ENCODE measurements around the gene DPP7. TPM values are rescaled to one million over a fixed set of nuclear protein-coding genes. Genes with fewer than 3 reads are reported as not detected.
"Not testable (repeated sequence)": the region's sequence is repeated elsewhere in the genome, so short reads cannot be mapped to it uniquely, and the experiment has no call there.

Gene DPP7
- total and polyA plus RNA-seq, 4 experiments from 2014 or later: 135 to 362 (median 282) TPM

- peaks cover 14% of the 10 kb centered on the region for H3K4me1 ChIP-seq (ENCODE audit: insufficient read depth, low read length)
- H3K36me3 Mint-ChIP-seq; H3K27ac ChIP-seq (ENCODE audit: low read depth, low read length): not testable (repeated sequence)
Measured at GRCh38 chr9:137118092-137118603, 3.6 kb upstream of the DPP7 start.

DNA sequence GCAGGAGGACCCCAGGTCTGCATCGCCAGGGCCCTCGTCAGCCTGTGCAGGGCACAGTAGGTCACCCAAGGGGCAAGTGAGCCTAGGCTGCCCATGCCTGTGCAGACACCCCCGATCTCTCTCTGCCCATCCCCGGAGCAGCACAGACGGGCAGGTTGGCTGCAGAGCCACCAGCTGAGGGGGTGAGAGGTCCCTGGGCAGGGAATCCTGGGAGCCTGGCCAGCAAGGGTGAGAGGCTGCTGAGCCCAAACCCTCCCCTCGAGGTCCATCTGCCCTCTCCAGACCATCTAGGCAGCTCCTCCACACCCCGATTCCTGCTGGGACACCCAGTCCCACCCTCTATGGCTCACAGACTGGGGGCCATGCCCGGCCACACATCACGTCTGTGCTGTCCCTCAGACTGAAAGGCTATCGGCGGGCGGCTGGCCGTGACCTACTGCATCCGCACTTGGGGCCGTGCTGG, 2.8 kb upstream of the DPP7 start:
- Histone ChIP-seq H3K9me3 (ENCODE audit: control insufficient read depth in 1 of 2, low read length in 2 of 2) (no peaks in the 10 kb centered on the region), H3K36me3 (ENCODE audit: insufficient read depth, low read length) (no peaks in the 10 kb centered on the region), H3K4me3 (ENCODE audit: low read length in 2 of 2) (no peak overlapping the region), H3K27ac (ENCODE audit: low read depth, low read length) (no peak overlapping the region), H3K4me1 (ENCODE audit: insufficient read depth, low read length) (peaks cover 16% of the 10 kb centered on the region), H3K27me3 (ENCODE audit: insufficient read depth, low read length) (no peaks in the 10 kb centered on the region)
- Mint-ChIP-seq H3K36me3 (no peaks in the 10 kb centered on the region), H3K9me3 (peaks cover 0 to 2% (median 0%) of the 10 kb centered on the region in 8 donors), H3K4me1 (peaks cover 0 to 22% (median 2%) of the 10 kb centered on the region in 4 donors), H3K27me3 (no peaks in the 10 kb centered on the region), H3K4me3 (peak overlapping the region in 1 of 8 donors; percentile 49), H3K27ac (peak overlapping the region in 2 of 7 donors; percentile 35 to 48)
- CTCF ChIA-PET (ENCODE audit: partially characterized antibody): interaction anchor here (0.7 to 4.4 kb wide), 5 partner anchors 109 to 354 kb away, joined by 3 to 33 read pairs (median 5); partner anchors contain the start of genes CYSRT1, NELFB, RNF224 and SLC34A3
- intact Hi-C loops (cut with micrococcal nuclease): no loop called here
- POLR2A ChIA-PET (ENCODE audit: partially characterized antibody): no interaction called here
- DNase-seq: no peak

More at GRCh38 chr9:137118092-137118603, 3.6 kb upstream of the DPP7 start:
- Mint-ChIP-seq H3K4me1 (peaks cover 0 to 18% (median 5%) of the 10 kb centered on the region in 4 donors), H3K27ac (peak overlapping the region in 1 of 7 donors; percentile 48)
- not testable (repeated sequence) for H3K27me3 Mint-ChIP-seq; H3K4me3 ChIP-seq (ENCODE audit: low read length in 2 of 2); H3K9me3 Mint-ChIP-seq; H3K27me3 ChIP-seq (ENCODE audit: insufficient read depth, low read length); H3K9me3 ChIP-seq (ENCODE audit: control insufficient read depth in 1 of 2, low read length in 2 of 2); DNase-seq; H3K4me3 Mint-ChIP-seq; H3K36me3 ChIP-seq (ENCODE audit: insufficient read depth, low read length)
- POLR2A ChIA-PET (ENCODE audit: partially characterized antibody): interaction anchor here (1.3 to 1.6 kb wide), 2 partner anchors 12 to 22 kb away, joined by 3 to 4 read pairs; no protein-coding TSS in a partner anchor
- intact Hi-C loops (cut with micrococcal nuclease): loop anchor here (1.0 kb wide), 3 partner anchors 105 to 118 kb away; partner anchors contain the start of gene RNF224
- CTCF ChIA-PET (ENCODE audit: partially characterized antibody): interaction anchor here (0.6 to 4.4 kb wide), 12 partner anchors 28 to 355 kb away, joined by 3 to 33 read pairs (median 3); partner anchors contain the start of genes CYSRT1, NELFB, RNF224 and SAPCD2

DNA sequence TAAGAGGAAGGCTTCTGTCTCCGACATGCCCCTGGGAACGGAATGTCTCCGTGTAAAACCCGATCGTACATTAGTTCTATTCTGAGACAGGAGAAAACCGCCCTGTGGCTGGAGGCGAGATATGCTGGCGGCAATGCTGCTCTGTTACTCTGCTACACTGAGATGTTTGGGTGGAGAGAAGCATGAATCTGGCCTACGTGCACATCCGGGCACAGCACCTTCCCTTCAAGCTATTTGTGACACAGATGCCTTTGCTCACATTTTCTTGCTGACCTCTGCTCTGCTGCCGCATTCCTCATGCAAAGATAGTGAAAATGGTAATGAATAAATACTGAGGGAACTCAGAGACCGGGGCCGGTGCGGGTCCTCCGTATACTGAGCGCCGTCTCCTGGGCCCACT, 2.2 kb upstream of the DPP7 start:
- no peaks in the 10 kb centered on the region for H3K36me3 ChIP-seq (ENCODE audit: insufficient read depth, low read length)
- CTCF ChIA-PET (ENCODE audit: partially characterized antibody): no interaction called here
- Mint-ChIP-seq H3K4me3 (peak overlapping the region in 3 of 8 donors; percentile 25 to 49 (median 49)), H3K4me1 (peaks cover 0 to 17% (median 2%) of the 10 kb centered on the region in 4 donors), H3K9me3 (peaks cover 0 to 2% (median 0%) of the 10 kb centered on the region in 8 donors), H3K27ac (peak overlapping the region in 2 of 7 donors; percentile 28 to 35), H3K27me3 (no peaks in the 10 kb centered on the region), H3K36me3 (no peaks in the 10 kb centered on the region)
- no peaks in the 10 kb centered on the region for H3K27me3 ChIP-seq (ENCODE audit: insufficient read depth, low read length)
- H3K4me1 ChIP-seq (ENCODE audit: insufficient read depth, low read length): peaks cover 16% of the 10 kb centered on the region
- no peak overlapping the region for H3K4me3 ChIP-seq (ENCODE audit: low read length in 2 of 2)
- no peak for DNase-seq
- intact Hi-C loops (cut with micrococcal nuclease): no loop called here
- no peak overlapping the region for H3K27ac ChIP-seq (ENCODE audit: low read depth, low read length)
- POLR2A ChIA-PET (ENCODE audit: partially characterized antibody): no interaction called here
- no peaks in the 10 kb centered on the region for H3K9me3 ChIP-seq (ENCODE audit: control insufficient read depth in 1 of 2, low read length in 2 of 2)

DNA sequence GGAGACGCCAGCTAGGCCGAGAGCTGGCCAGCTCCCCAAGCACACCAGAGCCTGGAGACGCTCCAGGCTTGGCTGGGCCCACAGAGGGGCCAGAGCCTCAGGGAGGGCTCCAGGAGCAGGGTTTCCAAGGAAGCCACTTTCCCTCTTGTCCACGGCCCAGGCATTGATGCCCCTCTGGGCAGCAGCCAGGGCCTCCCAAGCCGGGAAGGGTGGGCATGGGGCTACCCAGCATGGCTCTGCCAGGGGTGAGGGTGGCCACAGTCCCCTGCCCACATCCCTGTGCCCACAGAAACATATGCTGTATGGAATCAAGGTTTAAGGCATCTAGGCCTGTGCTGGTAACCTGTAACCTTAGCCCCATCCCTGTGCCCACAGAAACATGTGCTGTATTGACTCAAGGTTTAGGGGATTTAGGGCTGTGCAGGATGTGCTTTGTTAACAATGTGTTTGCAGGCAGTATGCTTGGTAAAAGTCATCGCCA, 1.5 kb upstream of the DPP7 start:
- H3K4me1 ChIP-seq (ENCODE audit: insufficient read depth, low read length): peaks cover 16% of the 10 kb centered on the region
- Mint-ChIP-seq H3K36me3 (peaks cover 0 to 4% of the 10 kb centered on the region in 2 donors), H3K4me3 (peak overlapping the region in 2 of 8 donors; percentile 26 to 42), H3K27ac (no peak overlapping the region), H3K9me3 (peaks cover 0 to 2% (median 0%) of the 10 kb centered on the region in 8 donors), H3K27me3 (no peaks in the 10 kb centered on the region), H3K4me1 (peaks cover 0 to 17% (median 2%) of the 10 kb centered on the region in 4 donors)
- CTCF ChIA-PET (ENCODE audit: partially characterized antibody): no interaction called here
- DNase-seq: no peak
- H3K36me3 ChIP-seq (ENCODE audit: insufficient read depth, low read length): no peaks in the 10 kb centered on the region
- no peaks in the 10 kb centered on the region for H3K9me3 ChIP-seq (ENCODE audit: control insufficient read depth in 1 of 2, low read length in 2 of 2)
- POLR2A ChIA-PET (ENCODE audit: partially characterized antibody): no interaction called here
- intact Hi-C loops (cut with micrococcal nuclease): no loop called here
- no peak overlapping the region for H3K27ac ChIP-seq (ENCODE audit: low read depth, low read length)
- no peak overlapping the region for H3K4me3 ChIP-seq (ENCODE audit: low read length in 2 of 2)
- no peaks in the 10 kb centered on the region for H3K27me3 ChIP-seq (ENCODE audit: insufficient read depth, low read length)

- no peak overlapping the region for H3K27ac ChIP-seq (ENCODE audit: low read depth, low read length)
- peaks cover 16% of the 10 kb centered on the region for H3K4me1 ChIP-seq (ENCODE audit: insufficient read depth, low read length)
- intact Hi-C loops (cut with micrococcal nuclease): no loop called here
- Mint-ChIP-seq H3K4me1 (peaks cover 0 to 17% (median 2%) of the 10 kb centered on the region in 4 donors), H3K27me3 (no peaks in the 10 kb centered on the region), H3K36me3 (peaks cover 0 to 6% of the 10 kb centered on the region in 2 donors), H3K27ac (no peak overlapping the region), H3K9me3 (peaks cover 0 to 2% (median 0%) of the 10 kb centered on the region in 8 donors), H3K4me3 (peak overlapping the region in 5 of 8 donors; percentile 12 to 45 (median 26))
- DNase-seq: no peak
- no peaks in the 10 kb centered on the region for H3K9me3 ChIP-seq (ENCODE audit: control insufficient read depth in 1 of 2, low read length in 2 of 2)
- H3K36me3 ChIP-seq (ENCODE audit: insufficient read depth, low read length): no peaks in the 10 kb centered on the region
- POLR2A ChIA-PET (ENCODE audit: partially characterized antibody): interaction anchor here (0.9 to 3.6 kb wide), 9 partner anchors 12 to 125 kb away, joined by 3 to 36 read pairs (median 5); partner anchors contain the start of genes MAN1B1, RNF208, RNF224 and TUBB4B
- H3K27me3 ChIP-seq (ENCODE audit: insufficient read depth, low read length): no peaks in the 10 kb centered on the region
- H3K4me3 ChIP-seq (ENCODE audit: low read length in 2 of 2): no peak overlapping the region
- CTCF ChIA-PET (ENCODE audit: partially characterized antibody): interaction anchor here (1.0 to 1.4 kb wide), 5 partner anchors 19 to 121 kb away, joined by 3 to 7 read pairs (median 4); partner anchors contain the start of genes CYSRT1, MAN1B1 and RNF224
Measured at GRCh38 chr9:137115394-137116026, 977 bp upstream of the DPP7 start.

DNA sequence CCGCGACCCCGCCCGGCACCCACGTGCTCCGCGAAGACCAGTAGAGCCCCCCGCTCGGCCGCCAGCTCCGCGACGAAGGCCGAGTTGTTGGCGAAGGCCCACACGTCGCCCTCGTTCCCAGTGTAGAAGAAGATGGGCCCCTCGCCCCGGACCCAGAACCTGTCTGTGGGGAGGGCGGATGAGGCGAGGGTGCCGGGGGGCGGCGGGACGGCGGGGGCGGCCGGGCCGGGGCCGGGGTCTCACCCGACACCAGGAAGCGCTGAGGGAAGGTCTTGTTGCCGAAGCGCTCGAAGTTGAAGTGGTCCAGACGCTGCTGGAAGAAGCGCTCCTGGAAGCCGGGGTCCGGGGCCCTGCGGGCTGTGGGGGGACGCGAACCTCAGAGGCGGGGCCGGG, 317 bp downstream of the DPP7 start:
- peaks cover 4% of the 10 kb centered on the region for H3K36me3 ChIP-seq (ENCODE audit: insufficient read depth, low read length)
- intact Hi-C loops (cut with micrococcal nuclease): loop anchor here (1.0 kb wide), 1 partner anchor 19 kb away; no protein-coding TSS in a partner anchor

More for the DNA sequence above, 317 bp downstream of the DPP7 start:
- DNase-seq: no peak
- Mint-ChIP-seq H3K9me3 (no peaks in the 10 kb centered on the region), H3K27me3 (no peaks in the 10 kb centered on the region), H3K27ac (no peak overlapping the region), H3K36me3 (peaks cover 0 to 7% of the 10 kb centered on the region in 2 donors), H3K4me3 (peak overlapping the region in 6 of 8 donors; percentile 40 to 74 (median 62)), H3K4me1 (peaks cover 0 to 14% (median 2%) of the 10 kb centered on the region in 4 donors)
- ChIA-PET POLR2A (ENCODE audit: partially characterized antibody) (interaction anchor here (0.6 to 3.6 kb wide), 11 partner anchors 15 to 127 kb away, joined by 3 to 36 read pairs (median 5); partner anchors contain the start of genes MAN1B1, RNF208, SSNA1 and TUBB4B), CTCF (ENCODE audit: partially characterized antibody) (interaction anchor here (1.3 to 2.4 kb wide), 4 partner anchors 18 to 122 kb away, joined by 4 to 13 read pairs (median 6); partner anchors contain the start of gene MAN1B1)
- H3K4me3 ChIP-seq (ENCODE audit: low read length in 2 of 2): peak overlapping the region in 1 of 2 donors; percentile 43
- no peaks in the 10 kb centered on the region for H3K27me3 ChIP-seq (ENCODE audit: insufficient read depth, low read length)
- no peaks in the 10 kb centered on the region for H3K9me3 ChIP-seq (ENCODE audit: control insufficient read depth in 1 of 2, low read length in 2 of 2)
- peak overlapping the region; percentile 58 for H3K27ac ChIP-seq (ENCODE audit: low read depth, low read length)
- H3K4me1 ChIP-seq (ENCODE audit: insufficient read depth, low read length): peaks cover 16% of the 10 kb centered on the region

All from CD4-positive, alpha-beta memory T cell (primary cell).